ENCODE results near the gene LHFPL6. TPM values are rescaled to one million over a fixed set of nuclear protein-coding genes. Genes with fewer than 3 reads are reported as not detected.

Gene LHFPL6
- polyA plus RNA-seq, 3 donors = 0.14 to 0.59 (median 0.46) TPM

- Histone ChIP-seq H3K4me3 (replicated peaks in 1 of 3; ENCODE audit: low read depth in 2 of 3, low read length in 3 of 3) (no peak overlapping the region), H3K79me2 (ENCODE audit: insufficient read depth, low read length) (no peaks in the 10 kb centered on the region), H3K9me3 (replicated peaks in 1 of 2; ENCODE audit: control insufficient read depth in 1 of 2, insufficient read depth in 1 of 2, low read length in 2 of 2) (no peaks in the 10 kb centered on the region), H3K4me1 (ENCODE audit: control insufficient read depth in 1 of 2, insufficient read depth in 2 of 2, low read length in 2 of 2) (no peaks in the 10 kb centered on the region), H2AFZ (ENCODE audit: insufficient read depth, low read depth, low read length, poor library complexity, severe bottlenecking) (no peak overlapping the region), H3K36me3 (replicated peaks in 1 of 2; ENCODE audit: control insufficient read depth in 1 of 2, insufficient read depth in 2 of 2, low read length in 2 of 2) (no peaks in the 10 kb centered on the region), H3K27me3 (ENCODE audit: control insufficient read depth in 2 of 2, insufficient read depth in 2 of 2, low read length in 2 of 2) (no peaks in the 10 kb centered on the region), H3K9ac (ENCODE audit: insufficient read depth, low read length, poor library complexity, severe bottlenecking) (no peak overlapping the region), H3K4me2 (replicated peaks; ENCODE audit: extremely low read depth, low read length, poor library complexity, severe bottlenecking) (no peak overlapping the region), H3K27ac (ENCODE audit: low read depth in 1 of 2, low read length in 2 of 2) (no peak overlapping the region), H4K20me1 (ENCODE audit: insufficient read depth, low read length) (no peaks in the 10 kb centered on the region)
- intact Hi-C loops (cut with micrococcal nuclease) = no loop called here
- Mint-ChIP-seq H3K9me3 (peaks cover 0 to 24% (median 5%) of the 10 kb centered on the region in 7 donors), H3K27me3 (ENCODE audit: low read depth in 3 of 3) (no peaks in the 10 kb centered on the region), H3K27ac (no peak overlapping the region), H3K4me1 (no peaks in the 10 kb centered on the region), H3K4me3 (no peak overlapping the region), H3K36me3 (no peaks in the 10 kb centered on the region)
- no peak for TF ChIP-seq CTCF (IDR thresholded peaks at IDR 0.05)
- DNase-seq = no peak
- WGBS (ENCODE audit: insufficient coverage) = 81% methylated on average over 3 of the region's 5 CpGs
These were observed 273.8 kb downstream of the LHFPL6 start for GRCh38 chr13:39329182-39329639.

DNA sequence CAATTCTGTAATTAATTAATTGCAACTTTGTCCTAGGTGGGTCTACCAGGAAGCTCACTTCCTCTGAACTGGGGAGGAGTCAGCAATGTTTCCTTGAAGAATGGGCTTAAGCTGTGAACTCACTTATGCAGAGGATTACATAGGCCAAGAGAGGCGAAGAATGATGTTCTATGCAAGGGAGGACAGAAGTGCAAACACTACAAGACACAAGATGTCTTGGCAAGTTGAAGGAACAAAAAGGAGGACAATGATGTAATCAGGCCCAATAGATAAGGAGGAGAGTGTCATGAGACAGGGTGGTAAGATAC is 275.9 kb downstream of the LHFPL6 start:
- Mint-ChIP-seq H3K27me3 (ENCODE audit: low read depth in 3 of 3) (peaks cover 0 to 1% (median 0%) of the 10 kb centered on the region in 3 donors), H3K4me3 (no peak overlapping the region), H3K9me3 (peaks cover 0 to 9% (median 3%) of the 10 kb centered on the region in 7 donors), H3K36me3 (no peaks in the 10 kb centered on the region), H3K27ac (no peak overlapping the region), H3K4me1 (no peaks in the 10 kb centered on the region)
- WGBS (ENCODE audit: insufficient coverage) = no CpG with 5 or more reads among the region's 1 CpG
- DNase-seq = no peak
- H3K4me2 ChIP-seq (replicated peaks; ENCODE audit: extremely low read depth, low read length, poor library complexity, severe bottlenecking) = no peak overlapping the region
- H3K9me3 ChIP-seq (replicated peaks in 1 of 2; ENCODE audit: control insufficient read depth in 1 of 2, insufficient read depth in 1 of 2, low read length in 2 of 2) = no peaks in the 10 kb centered on the region
- no peak overlapping the region for H3K4me3 ChIP-seq (replicated peaks in 1 of 3; ENCODE audit: low read depth in 2 of 3, low read length in 3 of 3)
- no peaks in the 10 kb centered on the region for H3K4me1 ChIP-seq (ENCODE audit: control insufficient read depth in 1 of 2, insufficient read depth in 2 of 2, low read length in 2 of 2)
- TF ChIP-seq CTCF (IDR thresholded peaks at IDR 0.05) = no peak
- H3K36me3 ChIP-seq (replicated peaks in 1 of 2; ENCODE audit: control insufficient read depth in 1 of 2, insufficient read depth in 2 of 2, low read length in 2 of 2) = no peaks in the 10 kb centered on the region
- no peak overlapping the region for H3K27ac ChIP-seq (ENCODE audit: low read depth in 1 of 2, low read length in 2 of 2)
- H4K20me1 ChIP-seq (ENCODE audit: insufficient read depth, low read length) = no peaks in the 10 kb centered on the region
- H2AFZ ChIP-seq (ENCODE audit: insufficient read depth, low read depth, low read length, poor library complexity, severe bottlenecking) = no peak overlapping the region
- intact Hi-C loops (cut with micrococcal nuclease) = no loop called here
- H3K79me2 ChIP-seq (ENCODE audit: insufficient read depth, low read length) = no peaks in the 10 kb centered on the region
- no peaks in the 10 kb centered on the region for H3K27me3 ChIP-seq (ENCODE audit: control insufficient read depth in 2 of 2, insufficient read depth in 2 of 2, low read length in 2 of 2)
- H3K9ac ChIP-seq (ENCODE audit: insufficient read depth, low read length, poor library complexity, severe bottlenecking) = no peak overlapping the region

All from CD14-positive monocyte (primary cell).